ENCODE results near the gene AAK1.
"Not testable (repeated sequence)": the region's sequence is repeated elsewhere in the genome, so short reads cannot be mapped to it uniquely, and the experiment has no call there.

AAK1 gene

DNA sequence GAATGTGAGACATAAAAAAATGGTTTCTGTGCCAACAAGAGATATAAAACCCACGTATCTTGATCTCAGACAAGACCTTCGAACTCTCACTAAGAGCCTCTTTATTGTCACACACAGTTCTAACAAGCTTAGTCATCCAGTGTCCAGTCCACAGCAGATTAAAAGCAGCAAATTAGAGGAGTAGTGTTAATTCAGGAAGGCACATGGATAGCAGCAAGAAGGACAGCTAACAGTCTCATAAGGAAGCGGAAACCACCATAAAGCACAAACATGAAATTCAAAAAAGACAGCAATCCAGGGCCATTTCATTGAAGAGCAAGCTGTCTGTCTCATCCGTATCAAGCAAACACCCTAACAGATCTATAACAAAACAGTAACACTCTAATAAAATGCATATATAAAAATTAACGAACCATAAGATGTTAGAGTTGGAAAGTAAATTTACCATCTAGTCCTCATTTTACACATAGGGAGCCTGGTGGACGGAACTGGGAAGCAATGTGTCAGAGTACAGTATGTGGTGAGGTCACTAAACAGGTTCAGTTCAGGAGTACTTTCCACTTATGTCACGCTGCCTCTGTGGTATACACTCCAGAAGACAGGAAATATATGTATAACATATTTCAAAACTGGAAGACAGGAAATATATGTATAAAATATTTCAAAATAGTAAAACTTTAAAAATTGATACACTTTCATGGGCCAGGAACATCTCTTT, 18.3 kb downstream of the AAK1 start:
- DNase-seq (ENCODE audit: low spot score): no peak

DNA sequence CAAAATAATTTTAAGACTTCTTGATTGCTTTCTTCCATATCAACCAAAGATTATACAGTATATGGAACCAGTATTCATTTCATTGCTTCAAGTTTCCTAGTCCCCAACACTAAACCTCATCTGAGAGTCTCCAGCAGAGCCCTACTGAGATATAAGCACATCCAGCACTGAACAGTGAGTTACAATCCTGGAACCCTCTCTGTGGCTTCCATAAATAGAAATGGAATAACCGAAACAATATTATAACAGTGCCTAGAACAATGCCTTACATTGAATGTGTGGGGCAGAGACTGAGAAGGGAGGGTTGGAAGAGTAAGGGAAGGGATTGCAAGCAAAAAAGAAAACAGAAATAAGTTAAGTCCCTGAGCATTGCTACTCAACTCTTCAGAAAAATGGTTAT, 18.9 kb downstream of the AAK1 start:
- DNase-seq (ENCODE audit: low spot score): no peak

DNA sequence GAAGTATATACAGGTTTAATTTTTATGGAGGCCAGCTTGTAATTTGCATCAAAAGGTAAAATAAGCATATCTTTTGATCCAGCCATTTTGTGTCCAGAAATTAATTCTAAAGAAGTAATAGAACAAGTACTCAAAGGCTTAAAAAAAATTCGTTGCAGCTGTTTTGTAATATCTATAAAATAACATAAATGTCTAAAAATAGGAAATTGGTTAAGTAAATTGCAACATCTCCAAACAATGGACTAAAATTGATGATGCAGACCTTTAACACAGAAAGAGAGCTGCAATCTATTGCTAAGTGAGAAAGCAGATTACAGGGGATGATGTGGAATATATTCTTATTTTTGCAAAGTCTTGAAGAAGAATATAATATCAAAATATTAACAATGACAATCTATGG, 19.4 kb downstream of the AAK1 start:
- DNase-seq (ENCODE audit: low spot score): no peak

DNA sequence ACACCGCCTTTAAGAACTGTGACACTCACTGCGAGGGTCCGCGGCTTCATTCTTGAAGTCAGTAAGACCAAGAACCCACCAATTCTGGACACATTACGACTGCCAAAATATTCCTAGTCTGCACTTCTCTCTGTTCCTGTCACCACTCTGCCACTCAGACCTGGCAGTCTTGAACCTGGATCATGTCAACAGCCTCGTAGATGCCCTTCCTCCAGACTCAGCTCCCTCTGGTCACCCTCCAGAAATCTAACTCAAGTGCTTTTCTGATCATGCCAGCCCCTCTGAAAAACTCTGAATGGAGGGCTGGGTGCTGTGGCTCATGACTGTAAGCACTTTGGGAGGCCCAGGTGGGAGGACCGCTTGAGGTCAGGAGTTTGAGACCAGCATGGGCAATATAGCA, 20.3 kb downstream of the AAK1 start:
- DNase-seq (ENCODE audit: low spot score): no peak

DNA sequence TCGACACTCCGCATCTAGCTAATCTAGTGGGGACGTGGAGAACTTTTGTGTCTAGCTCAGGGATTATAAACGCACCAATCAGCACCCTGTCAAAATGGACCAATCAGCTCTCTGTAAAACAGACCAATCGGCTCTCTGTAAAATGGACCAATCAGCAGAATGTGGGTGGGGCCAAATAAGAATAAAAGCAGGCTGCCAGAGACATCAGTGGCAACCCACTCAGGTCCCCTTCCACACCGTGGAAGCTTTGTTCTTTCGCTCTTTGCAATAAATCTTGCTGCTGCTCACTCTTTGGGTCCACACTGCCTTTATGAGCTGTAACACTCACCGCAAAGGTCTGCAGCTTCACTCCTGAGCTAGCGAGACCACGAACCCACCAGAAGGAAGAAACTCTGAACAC, 20.7 kb downstream of the AAK1 start:
- DNase-seq (ENCODE audit: low spot score): not testable (repeated sequence)

DNA sequence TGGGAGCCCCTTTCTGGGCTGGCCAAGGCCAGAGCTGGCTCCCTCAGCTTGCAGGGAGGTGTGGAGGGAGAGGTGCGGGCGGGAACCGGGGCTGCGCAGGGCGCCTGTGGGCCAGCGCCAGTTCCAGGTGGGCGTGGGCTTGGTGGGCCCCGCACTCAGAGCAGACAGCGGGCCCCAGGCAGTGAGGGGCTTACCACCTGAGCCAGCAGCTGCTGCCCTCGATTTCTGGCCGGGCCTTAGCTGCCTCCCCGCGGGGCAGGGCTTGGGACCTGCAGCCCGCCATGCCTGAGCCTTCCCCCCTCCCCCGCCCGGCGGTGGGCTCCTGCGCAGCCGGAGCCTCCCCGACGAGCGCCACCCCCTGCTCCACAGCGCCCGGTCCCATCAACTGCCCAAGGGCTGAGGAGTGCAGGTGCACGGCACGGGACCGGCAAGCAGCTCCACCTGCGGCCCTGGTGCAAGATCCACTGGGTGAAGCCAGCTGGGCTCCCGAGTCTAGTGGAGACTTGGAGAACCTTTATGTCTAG, 21.5 kb downstream of the AAK1 start:
- DNase-seq (ENCODE audit: low spot score): not testable (repeated sequence)

DNA sequence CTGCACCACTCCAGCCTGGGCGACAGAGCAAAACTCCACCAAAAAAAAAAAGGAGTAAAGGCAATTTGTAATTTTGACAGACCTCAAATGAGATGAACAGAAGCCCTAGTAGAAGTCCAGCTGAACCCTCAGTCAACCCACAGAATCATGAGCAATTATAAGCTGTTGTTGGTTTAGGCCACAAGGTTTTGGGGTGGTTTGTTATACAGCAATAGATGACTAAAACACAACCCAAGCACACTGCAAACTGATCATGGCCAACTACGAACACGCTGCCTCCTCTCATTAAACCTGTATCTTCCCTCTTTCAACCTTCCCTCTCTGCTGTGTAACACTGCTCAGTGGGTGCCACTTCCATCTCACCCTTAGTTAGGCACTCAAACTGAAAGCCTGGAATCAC, 22.1 kb downstream of the AAK1 start:
- no peak for DNase-seq (ENCODE audit: low spot score)

DNA sequence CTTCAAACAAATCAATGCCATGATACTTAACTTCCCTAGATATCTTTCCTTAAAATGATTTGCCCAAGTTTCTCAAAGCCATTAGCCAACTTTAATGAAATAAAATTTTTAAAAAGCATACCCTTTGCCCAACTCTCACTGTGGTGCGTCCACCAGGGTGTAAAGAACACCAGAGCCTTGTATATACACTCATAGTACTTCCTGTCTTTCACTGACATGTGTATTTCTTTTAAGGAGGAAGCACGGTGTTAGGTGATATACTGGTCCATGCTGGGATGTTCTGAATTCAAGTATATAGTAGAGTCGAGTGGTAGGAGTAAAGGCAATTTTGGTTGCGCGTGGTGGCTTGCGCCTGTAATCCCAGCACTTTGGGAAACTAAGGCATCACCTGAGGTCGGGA, 22.7 kb downstream of the AAK1 start:
- DNase-seq (ENCODE audit: low spot score): no peak

DNA sequence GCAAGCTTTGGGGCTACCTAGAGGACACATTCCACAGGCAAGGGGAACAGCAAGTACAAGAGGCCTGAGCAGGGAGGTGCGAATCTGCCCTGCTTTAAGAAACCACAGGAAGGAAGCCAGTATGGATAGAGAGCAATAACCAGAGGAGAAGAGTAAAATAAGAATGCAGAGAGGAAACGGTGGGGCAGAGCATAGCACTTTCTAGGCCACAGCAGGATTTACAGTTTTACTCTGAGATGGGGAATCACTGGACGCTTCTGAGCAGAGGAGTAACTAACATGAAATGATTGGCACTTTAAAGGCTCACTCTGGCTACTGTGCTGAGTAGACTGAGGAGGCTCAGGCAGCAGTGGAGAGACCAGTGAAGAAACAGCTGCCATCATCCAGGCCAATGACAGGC, 23.8 kb downstream of the AAK1 start:
- no peak for DNase-seq (ENCODE audit: low spot score)

DNA sequence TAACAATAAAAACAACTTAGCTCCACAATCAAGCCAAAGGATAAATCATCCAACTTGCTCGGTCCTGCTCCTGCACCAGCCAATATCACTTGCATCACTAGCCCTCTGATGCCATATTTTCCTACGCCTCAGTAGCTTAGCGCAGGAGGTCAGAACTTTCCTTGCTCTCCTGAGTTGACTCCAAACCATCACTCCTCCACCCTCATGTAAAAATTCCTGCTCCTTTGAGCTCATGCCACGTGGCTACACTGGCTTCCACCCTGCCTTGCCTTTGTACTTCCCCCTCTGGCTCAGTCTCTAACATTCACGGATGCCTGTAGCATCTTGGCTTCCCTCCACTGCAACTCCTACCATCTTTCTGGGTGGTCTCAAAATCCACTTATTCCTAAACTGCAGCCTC, 25.2 kb downstream of the AAK1 start:
- no peak for DNase-seq (ENCODE audit: low spot score)

DNA sequence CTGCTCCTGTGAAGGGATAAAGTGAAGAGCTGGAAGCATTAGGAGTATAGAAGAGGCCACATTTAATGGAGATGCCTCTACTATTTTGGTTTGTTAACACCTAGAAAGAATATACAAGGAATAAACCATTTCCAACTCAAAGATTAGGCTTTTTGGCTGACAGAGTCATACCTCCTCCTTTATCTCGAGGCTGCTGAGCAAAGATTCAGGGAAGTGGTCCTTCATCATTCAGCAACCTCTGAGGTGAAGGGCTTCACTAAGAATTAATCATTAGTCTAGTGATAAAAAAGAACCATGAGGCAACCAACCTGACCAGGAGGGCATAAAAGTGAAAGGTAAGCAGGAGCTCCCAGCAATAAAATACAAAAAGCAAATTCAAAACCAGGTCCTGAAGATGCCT, 25.8 kb downstream of the AAK1 start:
- no peak for DNase-seq (ENCODE audit: low spot score)

DNA sequence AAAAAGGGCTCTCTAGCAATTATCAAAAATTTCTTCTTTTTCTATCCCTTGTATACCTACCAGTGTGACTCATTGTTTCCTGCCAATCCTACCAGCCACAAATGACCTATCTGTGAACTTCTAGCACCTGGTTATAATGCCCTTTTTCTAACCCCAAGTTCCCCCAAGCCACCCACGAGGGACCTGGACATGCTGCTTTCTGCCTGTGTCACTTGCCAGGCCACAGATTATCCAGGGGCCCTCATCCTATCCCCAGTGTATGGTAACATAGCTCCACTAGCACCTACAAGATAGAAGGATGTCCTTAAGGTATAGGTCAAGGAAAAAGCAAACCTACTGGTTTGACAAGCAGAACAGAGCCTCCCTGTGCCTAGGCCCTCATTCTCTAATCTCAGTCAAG, 26.8 kb downstream of the AAK1 start:
- DNase-seq (ENCODE audit: low spot score): no peak

DNA sequence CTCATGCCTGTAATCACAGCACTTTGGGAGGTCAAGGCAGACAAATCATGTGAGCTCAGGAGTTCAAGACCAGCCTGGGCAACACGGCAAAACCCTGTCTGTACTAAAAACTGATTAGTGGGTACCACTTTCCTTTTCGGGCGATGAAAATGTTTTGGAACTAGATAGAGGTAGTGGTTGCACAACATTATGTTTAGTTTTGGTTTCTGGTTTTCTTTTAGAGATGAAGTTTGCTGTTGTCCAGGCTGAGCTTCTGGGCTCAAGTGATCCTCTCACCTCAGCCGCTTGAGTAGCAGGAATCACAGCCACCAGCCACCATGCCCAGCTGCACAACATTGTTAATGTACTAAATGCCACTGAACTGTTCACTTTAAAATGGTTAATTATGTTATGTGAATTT, 27.6 kb downstream of the AAK1 start:
- DNase-seq (ENCODE audit: low spot score): no peak

DNA sequence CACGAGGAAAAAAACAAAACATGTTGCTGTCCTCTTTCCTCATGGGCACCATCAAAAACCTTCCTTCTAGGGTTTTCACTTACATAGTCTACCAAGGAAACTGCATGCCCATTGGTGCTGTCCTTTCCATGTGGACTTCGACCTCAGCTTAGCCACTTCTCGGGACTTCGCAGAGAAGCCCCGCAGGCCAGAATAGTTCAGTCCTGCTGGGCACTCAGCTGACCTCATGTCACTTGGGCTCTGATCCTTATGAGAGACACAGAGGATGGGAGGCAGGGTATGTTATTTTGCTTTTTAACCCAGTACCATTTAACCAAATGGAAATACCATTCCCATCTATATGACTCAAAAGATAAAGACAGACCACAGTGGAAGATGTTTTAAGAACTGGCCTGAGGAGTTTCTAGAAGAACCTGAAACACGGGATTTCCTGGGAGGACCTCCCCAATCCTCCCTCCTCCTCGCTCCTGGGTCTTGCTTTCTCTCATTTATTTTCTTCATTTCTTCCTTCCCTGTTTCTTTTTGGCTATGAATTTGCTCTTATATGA, 28.4 kb downstream of the AAK1 start:
- no peak for DNase-seq (ENCODE audit: low spot score)

DNA sequence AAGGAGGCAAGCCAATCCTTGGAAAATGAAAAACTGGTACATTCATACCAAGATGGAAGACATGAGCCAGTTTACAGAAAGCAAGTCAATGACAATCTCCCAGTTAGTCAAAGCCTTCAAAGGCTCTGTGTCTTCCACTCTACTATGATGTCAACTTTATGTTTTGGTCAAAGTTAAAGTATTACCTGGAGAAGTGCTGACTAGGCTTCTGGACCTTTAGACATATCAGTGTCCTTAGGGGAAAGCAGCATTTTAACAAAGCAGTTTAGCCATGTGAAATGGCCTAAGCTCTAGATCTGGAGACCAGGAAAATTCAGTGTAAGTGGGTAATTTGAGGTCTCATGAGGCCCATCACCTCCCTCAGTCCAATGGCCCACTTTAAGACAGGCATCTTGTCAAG, 30.8 kb downstream of the AAK1 start:
- no peak for DNase-seq (ENCODE audit: low spot score)

DNA sequence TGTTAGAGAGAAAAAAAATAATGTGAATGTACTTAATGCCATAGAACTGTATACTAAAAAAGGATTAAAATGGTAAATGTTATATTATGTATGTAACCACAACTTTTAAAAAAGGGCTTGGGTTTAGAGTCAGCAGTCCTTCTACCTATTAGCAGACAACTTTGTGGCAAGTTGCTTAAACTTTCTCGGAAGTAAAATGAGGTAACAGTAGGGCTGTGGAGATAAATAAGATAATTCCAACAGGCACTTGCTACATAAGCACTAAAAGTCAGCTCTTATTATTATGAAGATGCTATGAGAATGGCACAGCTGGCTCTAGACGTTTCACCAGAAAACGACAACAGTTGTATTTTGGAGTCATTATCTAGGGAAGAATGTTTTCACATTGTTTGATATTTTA, 31.3 kb downstream of the AAK1 start:
- DNase-seq (ENCODE audit: low spot score): no peak

DNA sequence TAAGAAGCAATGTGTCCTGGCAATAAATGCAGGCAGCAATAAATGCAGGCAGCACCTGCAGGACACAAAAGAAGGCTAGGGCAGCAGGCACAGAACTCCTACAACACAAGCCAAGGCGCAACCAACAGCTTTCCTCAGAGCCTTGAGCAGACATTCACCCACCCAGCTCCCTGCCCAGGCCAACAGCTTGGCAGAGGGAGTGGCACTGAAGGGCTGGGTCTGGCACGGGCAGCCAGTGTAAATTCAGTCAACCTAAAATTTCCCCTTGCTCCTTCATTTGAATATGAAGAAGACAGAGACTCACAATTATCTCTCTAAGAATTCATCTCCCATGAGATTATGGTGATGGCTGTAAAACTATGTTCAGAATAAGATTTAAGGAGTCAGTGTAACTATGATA, 35.4 kb downstream of the AAK1 start:
- no peak for DNase-seq (ENCODE audit: low spot score)

DNA sequence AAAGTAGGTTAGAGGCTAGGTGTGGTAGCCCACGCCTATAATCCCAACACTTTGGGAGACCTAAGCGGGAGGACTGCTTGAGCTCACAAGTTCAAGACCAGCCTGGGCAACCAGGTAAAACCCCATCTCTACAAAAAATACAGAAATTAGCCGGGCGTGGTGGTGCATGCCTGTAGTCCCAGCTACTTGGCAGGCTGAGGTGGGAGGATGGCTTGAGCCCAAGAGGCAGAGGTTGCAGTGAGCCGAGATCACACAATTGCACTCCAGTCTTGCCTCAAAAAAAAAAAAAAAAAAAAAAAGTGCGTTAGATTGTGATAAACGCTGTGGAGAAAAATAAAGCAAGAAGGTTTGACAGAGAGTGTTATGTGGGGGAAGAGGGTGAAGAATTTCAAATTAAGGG, 36.8 kb downstream of the AAK1 start:
- not testable (repeated sequence) for DNase-seq (ENCODE audit: low spot score)

DNA sequence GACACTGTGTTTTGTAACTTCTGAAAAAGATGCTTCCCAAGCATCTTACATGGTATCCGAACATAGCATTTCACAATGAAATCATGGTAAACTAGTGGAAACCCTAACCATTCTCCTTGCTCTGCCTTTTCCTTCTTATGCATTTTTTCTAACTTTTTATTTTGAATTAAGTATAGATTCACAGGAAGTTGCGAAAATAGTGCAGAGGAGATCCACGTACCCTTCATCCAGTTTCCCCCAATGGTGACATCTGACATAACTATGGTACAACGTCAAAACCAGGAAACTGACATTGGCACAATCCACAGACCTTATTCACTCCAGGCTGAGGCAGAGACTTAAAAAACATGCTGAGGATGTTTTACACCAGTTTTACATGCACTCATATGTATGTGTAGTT, 38.3 kb downstream of the AAK1 start:
- no peak for DNase-seq (ENCODE audit: low spot score)

DNA sequence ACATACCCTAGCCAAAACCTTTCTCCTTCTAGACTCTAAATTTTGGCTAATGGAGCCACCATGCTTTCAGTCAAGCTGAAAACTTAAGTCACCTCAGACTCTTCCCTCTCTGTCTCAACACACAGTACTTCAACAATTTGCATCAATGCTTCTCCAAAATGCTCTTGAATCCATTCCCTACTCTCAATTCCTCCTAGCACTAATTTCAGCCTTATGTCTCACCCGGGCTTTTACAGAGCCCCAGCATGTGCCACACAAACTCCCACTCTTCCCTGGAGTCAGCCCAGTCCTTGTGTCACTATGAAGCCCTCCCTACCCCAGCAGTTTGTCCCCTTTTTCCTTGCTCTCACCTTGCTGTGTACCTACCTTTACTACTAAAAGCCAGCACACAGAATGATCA, 38.7 kb downstream of the AAK1 start:
- no peak for DNase-seq (ENCODE audit: low spot score)

DNA sequence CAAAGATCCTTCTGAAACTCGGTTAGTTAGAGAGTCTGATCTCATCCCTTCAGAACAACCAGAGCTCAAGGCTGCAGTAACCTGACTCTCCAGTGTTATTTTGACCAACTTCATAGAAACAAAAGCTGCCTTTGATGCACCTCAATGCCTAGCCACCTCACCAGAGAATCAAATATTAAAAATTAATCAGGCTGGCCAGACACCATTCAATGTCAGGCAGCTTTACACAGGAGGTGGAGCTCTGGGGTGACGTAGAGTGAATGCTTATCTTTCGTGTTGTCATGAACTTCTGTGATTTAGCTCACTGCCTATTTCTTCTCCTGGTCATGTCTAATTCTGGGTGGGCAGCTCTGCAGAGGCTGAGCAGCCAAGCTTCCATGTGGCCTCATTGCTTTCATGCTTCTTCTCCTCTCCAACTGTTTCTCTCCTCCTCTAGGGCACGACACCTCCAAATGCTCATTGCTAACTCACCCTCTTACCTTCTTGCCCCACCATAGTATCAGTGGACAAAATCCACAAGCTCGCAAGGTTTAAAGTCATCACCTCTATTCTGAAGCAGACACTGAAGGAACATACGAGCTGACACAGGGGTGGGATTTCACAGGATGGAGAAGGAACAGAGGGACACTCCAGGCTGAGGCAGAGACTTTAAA, 39.4 kb downstream of the AAK1 start:
- DNase-seq (ENCODE audit: low spot score): no peak

DNA sequence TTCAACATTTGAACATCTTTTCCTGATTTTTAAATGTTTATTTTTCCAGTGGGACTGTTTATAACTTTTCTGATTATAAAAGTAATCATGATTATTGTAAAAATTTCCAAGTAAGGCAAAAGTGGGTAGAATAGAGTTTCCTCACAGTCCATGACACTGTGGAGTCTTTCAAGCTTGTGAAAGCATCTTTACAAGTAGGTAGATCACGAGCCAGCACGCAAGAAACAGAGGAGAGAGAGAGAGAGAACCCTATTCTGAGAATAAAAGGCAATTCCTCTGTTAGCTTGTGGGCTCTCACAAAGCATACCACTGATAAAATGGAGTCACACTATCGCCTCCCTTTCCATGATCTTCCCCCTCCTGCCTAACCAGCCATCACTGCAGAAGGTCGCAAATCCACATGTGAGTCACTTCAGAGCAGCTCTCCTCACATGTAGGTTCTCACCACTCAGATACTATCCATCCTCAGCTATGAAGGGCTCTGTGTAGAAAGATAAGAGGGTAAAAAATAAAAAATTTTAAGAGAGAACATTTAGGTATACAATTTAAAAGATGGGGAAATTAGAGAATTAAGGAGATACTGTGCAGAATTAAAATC, 40.3 kb downstream of the AAK1 start:
- DNase-seq (ENCODE audit: low spot score): no peak

DNA sequence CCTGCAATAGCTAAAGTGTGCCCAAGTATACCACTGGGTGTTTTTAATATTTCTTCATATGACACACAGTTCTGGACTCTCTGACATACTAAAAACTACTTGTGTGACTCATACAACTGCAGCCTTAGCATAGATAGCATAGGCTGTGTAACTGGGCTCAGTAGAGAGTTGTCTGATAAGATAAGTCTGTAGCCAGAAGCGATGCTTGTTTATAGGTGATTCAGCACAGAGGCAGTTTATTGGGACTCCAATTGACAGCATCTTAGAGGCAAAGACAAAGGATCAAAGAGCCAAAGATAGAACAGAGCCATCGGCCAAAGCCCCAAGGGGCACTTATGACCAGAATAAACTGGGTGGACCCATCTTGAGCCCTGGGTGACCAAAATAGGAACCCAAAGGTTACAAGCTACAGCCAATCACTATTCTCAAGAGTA, 42.3 kb downstream of the AAK1 start:
- DNase-seq (ENCODE audit: low spot score): no peak
